ENCODE data around the gene NDUFA8. TPM values are rescaled to one million over a fixed set of nuclear protein-coding genes. Genes with fewer than 3 reads are reported as not detected.

Gene NDUFA8
- total RNA-seq, 1 experiment from 2014 or later: 105 TPM

- POLR2A ChIA-PET (ENCODE audit: low non-redundant PET): no interaction called here
- BruUV-seq (replicated peaks): no TSS peak
Measured at GRCh38 chr9:122106576-122106975, 53.0 kb downstream of the NDUFA8 start.

GRCh38 chr9:122103985-122104384 lies 55.6 kb downstream of the NDUFA8 start:
- DNase-seq (ENCODE audit: low spot score): no peak
- H3K36me3 ChIP-seq (ENCODE audit: insufficient read depth, low read length, poor library complexity, severe bottlenecking): no peaks in the 10 kb centered on the region
- intact Hi-C loops (cut with micrococcal nuclease; ENCODE audit: unreplicated experiment): no loop called here
- BruUV-seq (replicated peaks): no TSS peak
- no peaks in the 10 kb centered on the region for H3K27me3 ChIP-seq (replicated peaks; ENCODE audit: insufficient read depth, low read depth, low read length, poor library complexity)
- H3K4me3 ChIP-seq (ENCODE audit: low read depth, low read length, poor library complexity, severe bottlenecking): no peak overlapping the region
- no peak overlapping the region for H3K27ac ChIP-seq (ENCODE audit: low read depth, low read length, poor library complexity, severe bottlenecking)
- H3K4me1 ChIP-seq (ENCODE audit: insufficient read depth, low read length, poor library complexity, severe bottlenecking): no peaks in the 10 kb centered on the region
- ChIA-PET POLR2A (ENCODE audit: low non-redundant PET) (no interaction called here), CTCF (no interaction called here)
- H3K9me3 ChIP-seq (ENCODE audit: low read depth, low read length, poor library complexity, severe bottlenecking): peaks cover 7% of the 10 kb centered on the region
- TF ChIP-seq EZH2 (IDR thresholded peaks at IDR 0.05; ENCODE audit: borderline replicate concordance, low read depth, low read length, poor library complexity, severe bottlenecking): no peak
- TF ChIP-seq, protein P1, sequence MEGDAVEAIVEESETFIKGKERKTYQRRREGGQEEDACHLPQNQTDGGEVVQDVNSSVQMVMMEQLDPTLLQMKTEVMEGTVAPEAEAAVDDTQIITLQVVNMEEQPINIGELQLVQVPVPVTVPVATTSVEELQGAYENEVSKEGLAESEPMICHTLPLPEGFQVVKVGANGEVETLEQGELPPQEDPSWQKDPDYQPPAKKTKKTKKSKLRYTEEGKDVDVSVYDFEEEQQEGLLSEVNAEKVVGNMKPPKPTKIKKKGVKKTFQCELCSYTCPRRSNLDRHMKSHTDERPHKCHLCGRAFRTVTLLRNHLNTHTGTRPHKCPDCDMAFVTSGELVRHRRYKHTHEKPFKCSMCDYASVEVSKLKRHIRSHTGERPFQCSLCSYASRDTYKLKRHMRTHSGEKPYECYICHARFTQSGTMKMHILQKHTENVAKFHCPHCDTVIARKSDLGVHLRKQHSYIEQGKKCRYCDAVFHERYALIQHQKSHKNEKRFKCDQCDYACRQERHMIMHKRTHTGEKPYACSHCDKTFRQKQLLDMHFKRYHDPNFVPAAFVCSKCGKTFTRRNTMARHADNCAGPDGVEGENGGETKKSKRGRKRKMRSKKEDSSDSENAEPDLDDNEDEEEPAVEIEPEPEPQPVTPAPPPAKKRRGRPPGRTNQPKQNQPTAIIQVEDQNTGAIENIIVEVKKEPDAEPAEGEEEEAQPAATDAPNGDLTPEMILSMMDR (conservative IDR thresholded peaks at IDR 0.05; ENCODE audit: low read depth, low read length): no peak

More at GRCh38 chr9:122106576-122106975, 53.0 kb downstream of the NDUFA8 start:
- no peak for DNase-seq (ENCODE audit: low spot score)
- Histone ChIP-seq H3K4me1 (ENCODE audit: insufficient read depth, low read length, poor library complexity, severe bottlenecking) (no peaks in the 10 kb centered on the region), H3K27ac (ENCODE audit: low read depth, low read length, poor library complexity, severe bottlenecking) (no peak overlapping the region), H3K36me3 (ENCODE audit: insufficient read depth, low read length, poor library complexity, severe bottlenecking) (no peaks in the 10 kb centered on the region), H3K9me3 (ENCODE audit: low read depth, low read length, poor library complexity, severe bottlenecking) (peaks cover 7% of the 10 kb centered on the region), H3K27me3 (replicated peaks; ENCODE audit: insufficient read depth, low read depth, low read length, poor library complexity) (no peaks in the 10 kb centered on the region), H3K4me3 (ENCODE audit: low read depth, low read length, poor library complexity, severe bottlenecking) (no peak overlapping the region)
- intact Hi-C loops (cut with micrococcal nuclease; ENCODE audit: unreplicated experiment): no loop called here
- no peak for TF ChIP-seq EZH2 (IDR thresholded peaks at IDR 0.05; ENCODE audit: borderline replicate concordance, low read depth, low read length, poor library complexity, severe bottlenecking)
- TF ChIP-seq, protein P1 (conservative IDR thresholded peaks at IDR 0.05; ENCODE audit: low read depth, low read length): no peak
- CTCF ChIA-PET: interaction anchor here (0.7 kb wide), 1 partner anchor 17 kb away, joined by 3 read pairs; no protein-coding TSS in a partner anchor

DNA sequence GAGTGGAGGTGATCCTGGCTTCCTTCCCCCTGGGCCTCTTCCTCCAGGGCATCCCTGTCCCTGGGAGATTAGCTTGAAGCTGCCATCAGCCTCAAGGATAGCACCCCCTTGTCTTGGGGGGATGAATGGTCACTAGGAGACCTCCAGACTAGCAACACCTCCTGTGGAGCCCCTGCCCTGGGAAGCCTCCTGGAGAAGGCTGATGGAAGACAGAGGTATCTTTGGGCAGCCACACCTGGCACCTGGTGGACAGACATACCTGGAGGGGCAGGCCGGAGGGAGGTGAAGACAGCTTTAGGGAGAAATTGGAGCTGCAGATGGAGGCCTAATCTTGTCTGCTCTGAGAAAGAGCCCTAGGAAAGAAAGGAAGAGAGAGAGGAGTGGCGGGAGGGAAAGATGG lies 57.4 kb downstream of the NDUFA8 start:
- BruUV-seq (replicated peaks): no TSS peak
- H3K27me3 ChIP-seq (replicated peaks; ENCODE audit: insufficient read depth, low read depth, low read length, poor library complexity): no peaks in the 10 kb centered on the region
- POLR2A ChIA-PET (ENCODE audit: low non-redundant PET): no interaction called here

More for the DNA sequence above, 57.4 kb downstream of the NDUFA8 start:
- Histone ChIP-seq H3K36me3 (ENCODE audit: insufficient read depth, low read length, poor library complexity, severe bottlenecking) (no peaks in the 10 kb centered on the region), H3K4me1 (ENCODE audit: insufficient read depth, low read length, poor library complexity, severe bottlenecking) (no peaks in the 10 kb centered on the region), H3K9me3 (ENCODE audit: low read depth, low read length, poor library complexity, severe bottlenecking) (peaks cover 7% of the 10 kb centered on the region), H3K4me3 (ENCODE audit: low read depth, low read length, poor library complexity, severe bottlenecking) (no peak overlapping the region), H3K27ac (ENCODE audit: low read depth, low read length, poor library complexity, severe bottlenecking) (no peak overlapping the region)
- intact Hi-C loops (cut with micrococcal nuclease; ENCODE audit: unreplicated experiment): no loop called here
- CTCF ChIA-PET: interaction anchor here (1.4 kb wide), 1 partner anchor 19 kb away, joined by 3 read pairs; no protein-coding TSS in a partner anchor
- TF ChIP-seq, protein P1 (conservative IDR thresholded peaks at IDR 0.05; ENCODE audit: low read depth, low read length): no peak
- no peak for TF ChIP-seq EZH2 (IDR thresholded peaks at IDR 0.05; ENCODE audit: borderline replicate concordance, low read depth, low read length, poor library complexity, severe bottlenecking)
- DNase-seq (ENCODE audit: low spot score): no peak
